ENCODE results near the gene IQCH. TPM values are rescaled to one million over a fixed set of nuclear protein-coding genes. Genes with fewer than 3 reads are reported as not detected.
A peak's percentile ranks its signal among the peaks of the same experiment; 100 is the strongest.

IQCH gene
- total RNA-seq, result 1 to 10 TPM in 1 of 2 donors, under 1 TPM in 1; 0.53 to 1.1 TPM
- long read RNA-seq, partial matches to known transcripts, result 0 of 1 reads
- long read RNA-seq, other reads (novel, unspliced or antisense), result 1 of 1 reads

- intact Hi-C loops (cut with DNase I), result loop anchor here (10.0 kb wide), 2 partner anchors 50 to 190 kb away; partner anchors contain the start of gene SMAD3 (in 1 of the 2)
Measured at GRCh38 chr15:67254238-67255175, at the start of gene IQCH, which contains the start of gene AAGAB. Gene IQCH (plus strand): TSS chr15:67254786. CDS start chr15:67254897, 111 bp downstream. Gene AAGAB (minus strand): TSS chr15:67254661. CDS start chr15:67254631, 30 bp downstream.

GRCh38 chr15:67207555-67208207 is 46.9 kb upstream of the IQCH start:
- ATAC-seq (no peak), DNase-seq (no peak)
- intact Hi-C loops (cut with DNase I), result loop anchor here in 1 of 2 donors (10.0 kb wide), 1 partner anchor 47 kb away; the partner anchor contains the start of genes AAGAB and IQCH

More at GRCh38 chr15:67254238-67255175, at the start of gene IQCH, which contains the start of gene AAGAB:
- peak; percentile 99 for DNase-seq
- peak; percentile 99 to 100 for ATAC-seq

- ATAC-seq (no peak), DNase-seq (no peak)
- intact Hi-C loops (cut with DNase I), result loop anchor here in 1 of 2 donors (10.0 kb wide), 1 partner anchor 46 kb away; the partner anchor contains the start of genes AAGAB and IQCH
Measured at GRCh38 chr15:67208396-67208795, 46.2 kb upstream of the IQCH start.

GRCh38 chr15:67210555-67211168 is 43.9 kb upstream of the IQCH start:
- ATAC-seq (no peak), DNase-seq (no peak)
- intact Hi-C loops (cut with DNase I), result no loop called here

DNA sequence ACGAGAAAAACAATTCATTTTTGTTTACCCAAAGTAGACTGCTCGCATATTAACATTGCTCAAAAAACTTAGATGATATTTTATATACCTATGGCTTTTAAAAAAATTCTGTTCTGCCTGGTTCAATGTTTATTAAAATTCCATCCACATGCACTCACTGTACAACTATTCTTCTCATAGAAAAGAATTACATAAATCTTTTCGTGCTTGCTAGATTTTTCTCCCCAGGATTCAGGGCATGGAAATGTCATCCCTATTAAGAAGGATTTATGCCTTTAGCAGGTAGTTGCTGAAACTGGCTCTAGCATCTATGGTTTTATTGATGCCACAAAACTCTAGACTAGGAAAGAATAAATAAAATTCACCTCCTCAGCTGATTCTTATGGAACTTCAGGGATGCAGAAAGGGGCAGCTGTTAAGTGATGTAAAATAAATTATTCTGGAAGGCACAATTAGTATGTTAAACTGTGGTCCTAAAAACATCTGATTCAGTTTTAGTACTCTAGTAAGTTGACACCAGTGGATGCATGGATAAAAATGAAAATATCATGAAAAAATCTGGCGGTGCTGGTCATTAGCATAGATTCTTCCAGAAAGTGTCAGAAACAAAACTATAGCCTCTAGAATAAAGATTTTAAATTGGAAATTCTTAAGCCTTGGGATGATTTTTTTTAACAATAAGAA is 41.8 kb upstream of the IQCH start:
- intact Hi-C loops (cut with DNase I), result no loop called here
- DNase-seq, result no peak
- no peak for ATAC-seq

DNA sequence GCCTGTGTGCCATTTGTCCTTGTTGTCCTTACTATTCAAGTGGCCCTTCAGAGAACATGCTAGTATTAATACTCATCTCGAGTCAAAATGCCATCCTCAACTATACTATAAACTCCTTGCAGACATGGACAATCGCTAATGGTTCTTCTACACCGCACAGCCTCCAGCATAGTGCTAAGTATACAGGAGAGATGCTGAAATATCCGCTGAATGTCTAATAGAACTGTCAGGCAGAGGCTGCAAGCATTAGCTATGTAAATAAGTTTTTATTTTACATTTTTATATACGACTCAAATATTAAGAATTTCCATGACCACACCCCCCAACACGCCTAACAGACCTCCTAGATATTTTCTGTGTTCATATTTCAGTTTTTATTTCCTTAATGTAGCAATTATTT is 39.5 kb upstream of the IQCH start:
- intact Hi-C loops (cut with DNase I), result no loop called here
- DNase-seq (no peak), ATAC-seq (no peak)

DNA sequence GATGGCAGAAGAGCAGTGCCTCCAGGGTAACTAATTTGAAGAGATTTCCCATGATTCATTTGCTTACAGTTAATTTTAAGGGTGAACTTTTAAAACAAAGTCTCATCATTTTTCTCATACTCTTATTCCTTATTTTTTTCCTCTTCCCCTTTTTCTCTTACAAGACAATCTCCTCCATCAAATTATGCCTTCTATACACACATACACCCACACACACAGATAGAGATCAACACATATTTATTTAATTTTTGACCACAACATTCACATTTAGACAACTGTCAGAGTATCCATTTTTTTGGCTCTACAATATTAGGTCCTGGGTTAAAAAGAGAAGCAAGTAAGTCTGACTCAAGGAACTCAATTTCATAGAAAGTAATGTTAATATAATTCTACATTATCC is 37.7 kb upstream of the IQCH start:
- ATAC-seq (no peak), DNase-seq (no peak)
- intact Hi-C loops (cut with DNase I), result no loop called here

GRCh38 chr15:67218428-67218827 is 36.2 kb upstream of the IQCH start:
- ATAC-seq (no peak), DNase-seq (no peak)
- intact Hi-C loops (cut with DNase I), result no loop called here

DNA sequence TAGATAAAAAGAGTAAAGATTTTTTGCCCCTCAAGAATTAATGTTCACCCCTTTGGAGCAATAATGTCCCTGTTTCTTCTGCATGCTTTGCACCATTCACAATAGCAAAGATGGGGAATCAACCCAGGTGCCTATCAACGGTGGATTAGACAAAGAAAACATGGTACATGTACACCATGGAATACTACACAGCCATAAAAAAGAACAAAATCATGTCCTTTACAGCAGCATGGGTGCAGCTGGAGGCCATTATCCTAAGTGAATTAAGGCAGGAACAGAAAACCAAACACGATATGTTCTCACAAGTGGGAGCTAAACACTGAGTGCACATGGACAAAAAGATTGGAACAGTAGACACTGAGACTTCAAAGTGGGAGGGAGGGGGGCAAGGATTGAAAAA is 35.3 kb upstream of the IQCH start:
- DNase-seq, result no peak
- no peak for ATAC-seq
- intact Hi-C loops (cut with DNase I), result no loop called here

GRCh38 chr15:67224889-67225288 is 29.7 kb upstream of the IQCH start:
- intact Hi-C loops (cut with DNase I), result no loop called here
- DNase-seq, result no peak
- no peak for ATAC-seq

- ATAC-seq, result peak in 1 of 2 donors; percentile 47
- intact Hi-C loops (cut with DNase I), result no loop called here
- no peak for DNase-seq
Measured at GRCh38 chr15:67225336-67225735, 29.2 kb upstream of the IQCH start.

GRCh38 chr15:67227431-67227830 is 27.2 kb upstream of the IQCH start:
- intact Hi-C loops (cut with DNase I), result no loop called here
- DNase-seq (no peak), ATAC-seq (no peak)

DNA sequence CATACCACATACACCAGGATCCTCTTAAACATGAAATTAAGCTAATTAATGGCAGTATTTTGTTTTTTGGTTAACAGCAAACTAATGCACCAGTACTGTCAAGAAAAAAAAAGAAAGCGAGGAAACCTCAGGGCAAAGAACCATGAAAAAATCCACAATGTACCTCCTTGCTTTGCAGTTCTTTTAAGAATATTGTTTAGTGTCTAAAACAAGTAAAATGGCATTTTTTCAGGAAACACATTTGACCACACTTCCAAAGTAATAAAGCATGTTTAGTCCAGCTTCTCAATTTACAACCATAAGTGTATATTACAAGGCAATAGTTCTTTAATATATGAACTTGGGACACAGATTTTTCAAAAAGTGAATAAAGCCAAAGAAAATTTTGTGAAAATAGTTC is 26.7 kb upstream of the IQCH start:
- intact Hi-C loops (cut with DNase I), result no loop called here
- no peak for ATAC-seq

DNA sequence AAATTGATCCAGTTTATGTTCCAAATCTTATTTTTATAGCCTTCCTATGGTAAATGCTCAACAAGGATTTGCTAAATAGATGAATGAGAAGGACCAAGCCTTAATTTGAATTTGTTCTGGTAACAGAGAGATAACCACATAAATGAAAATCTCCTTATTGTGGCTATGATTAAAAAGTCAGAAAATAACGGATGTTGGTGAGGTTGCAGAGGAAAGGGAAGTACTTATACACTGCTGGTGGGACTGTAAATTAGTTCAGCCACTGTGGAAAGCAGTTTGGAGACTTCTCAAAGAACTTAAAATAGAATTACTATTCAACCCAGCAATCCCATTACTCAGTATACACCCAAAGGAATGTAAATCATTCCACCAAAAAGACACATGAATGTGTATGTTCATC is 26.3 kb upstream of the IQCH start:
- ATAC-seq (no peak), DNase-seq (no peak)
- intact Hi-C loops (cut with DNase I), result no loop called here

More for the DNA sequence above, 26.7 kb upstream of the IQCH start:
- no peak for DNase-seq

GRCh38 chr15:67230504-67230903 is 24.1 kb upstream of the IQCH start:
- DNase-seq, result no peak
- intact Hi-C loops (cut with DNase I), result no loop called here
- ATAC-seq, result no peak

- intact Hi-C loops (cut with DNase I), result no loop called here
Measured at GRCh38 chr15:67232591-67232990, 22.0 kb upstream of the IQCH start.

GRCh38 chr15:67240235-67241131 is 14.1 kb upstream of the IQCH start:
- no peak for ATAC-seq
- intact Hi-C loops (cut with DNase I), result no loop called here

More at GRCh38 chr15:67232591-67232990, 22.0 kb upstream of the IQCH start:
- DNase-seq, result no peak
- no peak for ATAC-seq

More at GRCh38 chr15:67240235-67241131, 14.1 kb upstream of the IQCH start:
- DNase-seq, result no peak
